Hepatocyte (in vitro differentiated cells): Measurements from ENCODE around the gene CLEC16A. TPM values are rescaled to one million over a fixed set of nuclear protein-coding genes. Genes with fewer than 3 reads are reported as not detected.

Experiments
- DNase-seq: peaks from one replicate; pipeline ENCODE4 v3.0.0-alpha.2; 2016; ENCODE audit warnings: low spot score
- H2AFZ ChIP-seq: fragments of 200-600 bp; sonication (generic); 2 replicates; pipeline ENCODE4 v1.6.0; 2016; ENCODE audit warnings: antibody characterized with exemption, mild to moderate bottlenecking
- H3K27ac ChIP-seq: fragments of 200-600 bp; sonication (generic); 2 replicates; pipeline ENCODE4 v1.5.1; 2016; ENCODE audit warnings: mild to moderate bottlenecking
- H3K27me3 ChIP-seq: fragments of 200-600 bp; sonication (generic); 2 replicates; pipeline ENCODE4 v1.6.1; 2016
- H3K36me3 ChIP-seq: fragments of 200-600 bp; sonication (generic); replicated peaks from 2 replicates; pipeline ENCODE4 v1.5.1; 2016; ENCODE audit warnings: low read depth; ENCODE audit not compliant: insufficient read depth
- H3K4me1 ChIP-seq: fragments of 200-600 bp; sonication (generic); 2 replicates; pipeline ENCODE4 v1.5.1; 2016; ENCODE audit warnings: mild to moderate bottlenecking, moderate library complexity; ENCODE audit not compliant: insufficient read depth
- H3K4me2 ChIP-seq: fragments of 200-600 bp; sonication (generic); 2 replicates; pipeline ENCODE4 v1.6.0; 2016
- H3K4me3 ChIP-seq: fragments of 200-600 bp; sonication (generic); 2 replicates; pipeline ENCODE4 v1.5.1; 2016; ENCODE audit warnings: mild to moderate bottlenecking
- H3K79me2 ChIP-seq: fragments of 200-600 bp; sonication (generic); 2 replicates; pipeline ENCODE4 v1.6.0; 2017; ENCODE audit warnings: mild to moderate bottlenecking
- H3K9me2 ChIP-seq: fragments of 200-600 bp; sonication (generic); replicated peaks from 2 replicates; pipeline ENCODE4 v1.6.0; 2017; ENCODE audit warnings: mild to moderate bottlenecking; ENCODE audit not compliant: insufficient read depth
- H3K9me3 ChIP-seq: fragments of 200-600 bp; sonication (generic); 2 replicates; pipeline ENCODE4 v1.5.1; 2016; ENCODE audit warnings: low read depth, mild to moderate bottlenecking
- H4K20me1 ChIP-seq: fragments of 200-600 bp; sonication (generic); 2 replicates; pipeline ENCODE4 v1.6.0; 2016; ENCODE audit warnings: mild to moderate bottlenecking; ENCODE audit not compliant: insufficient read depth, poor library complexity, severe bottlenecking
- CTCF ChIP-seq: fragments of 200-600 bp; sonication (generic); IDR thresholded peaks from 2 replicates; pipeline ENCODE4 v1.5.1; 2016; ENCODE audit warnings: antibody characterized with exemption, mild to moderate bottlenecking; ENCODE audit not compliant: poor library complexity
- EZH2 ChIP-seq: fragments of 200-600 bp; sonication (generic); IDR thresholded peaks from 2 replicates; pipeline ENCODE4 v1.6.1; 2016; ENCODE audit warnings: antibody characterized with exemption, mild to moderate bottlenecking, borderline replicate concordance
- EZH2phosphoT487 ChIP-seq: fragments of 200-600 bp; sonication (generic); IDR thresholded peaks from one replicate; pipeline ENCODE4 v1.6.1; 2018; ENCODE audit warnings: antibody characterized with exemption, mild to moderate bottlenecking, low read depth, moderate library complexity; ENCODE audit not compliant: unreplicated experiment, severe bottlenecking
- WGBS: methylation state at CpG from one replicate; pipeline ENCODE4 v1.1.6; 2016; ENCODE audit warnings: low lambda C conversion rate; ENCODE audit errors: missing lambda C conversion rate; 5-methylcytosine and 5-hydroxymethylcytosine counted together
- polyA plus RNA-seq: library from polyadenylated mRNA; unstranded; fragments of >200 nt; fragmentation: Nextera tagmentation; extraction: Ambion mirVana; gene quantifications from 2 replicates; pipeline ENCODE4 v1.2.1, GENCODE V29; 2016
- total RNA-seq: library from RNA; depleted of rRNA; stranded (reverse); fragments of >200 nt; gene quantifications from 2 replicates; pipeline ENCODE4 v1.2.3, GENCODE V29; 2014

Gene CLEC16A
- total and polyA plus RNA-seq, 2 experiments from 2014 or later = 22.3 to 22.6 TPM

DNA sequence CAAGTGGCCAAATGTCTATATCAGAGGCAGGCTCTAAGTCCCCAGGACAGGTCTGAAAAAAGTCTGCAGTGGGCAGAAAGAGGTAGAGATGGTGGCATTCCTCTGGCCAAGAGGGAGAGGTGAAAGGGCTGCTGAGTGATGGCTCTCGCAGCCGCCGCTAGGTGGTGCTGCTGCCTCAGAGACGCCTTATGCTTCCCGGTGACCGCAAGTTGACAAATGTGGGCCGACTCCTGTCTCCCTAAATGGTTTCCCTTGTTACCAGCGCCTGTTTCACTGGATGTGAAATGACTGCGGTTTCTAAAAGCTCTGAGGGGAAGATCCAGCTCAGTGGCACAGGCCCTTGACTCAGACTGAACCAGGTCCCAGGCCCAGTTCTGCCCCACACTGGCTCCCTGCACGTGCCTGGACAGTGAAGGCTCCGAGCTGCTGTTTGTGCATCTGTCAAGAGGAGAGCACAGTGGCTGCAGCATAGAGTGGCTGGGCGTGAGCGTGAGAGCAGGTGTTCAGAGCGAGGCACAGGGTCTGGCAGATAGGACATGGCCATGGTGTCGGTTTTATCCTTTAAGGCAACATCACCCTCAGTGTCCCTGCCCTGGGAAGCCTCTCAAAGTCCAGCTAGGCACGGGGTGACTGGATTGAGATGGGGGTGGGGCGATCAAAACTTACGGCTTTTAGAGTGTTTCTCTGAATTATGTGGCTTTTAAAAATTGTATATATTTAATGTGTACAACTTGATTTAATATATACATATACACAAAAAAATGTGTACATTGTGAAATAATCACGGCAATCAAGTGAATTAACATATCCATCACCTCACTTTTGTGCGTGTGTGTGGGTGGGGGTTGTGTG lies 19.9 kb downstream of the CLEC16A start:
- Histone ChIP-seq H3K79me2 (peaks cover 10% of the 10 kb centered on the region), H3K36me3 (peaks cover 2% of the 10 kb centered on the region), H2AFZ (no peak overlapping the region), H4K20me1 (no peaks in the 10 kb centered on the region), H3K4me1 (peaks cover 11% of the 10 kb centered on the region), H3K9me2 (no peaks in the 10 kb centered on the region), H3K4me2 (peak overlapping the region; percentile 31), H3K27ac (no peak overlapping the region), H3K27me3 (no peaks in the 10 kb centered on the region), H3K4me3 (no peak overlapping the region), H3K9me3 (no peaks in the 10 kb centered on the region)
- TF ChIP-seq CTCF (peak; percentile 92), EZH2 (no peak), EZH2phosphoT487 (no peak)
- peak; percentile 90 for DNase-seq
- 48% methylated on average over 20 of the region's 20 CpGs for WGBS

GRCh38 chr16:10964891-10965326 lies 20.5 kb downstream of the CLEC16A start:
- no peak overlapping the region for H3K4me2 ChIP-seq
- no peak overlapping the region for H3K27ac ChIP-seq
- no peaks in the 10 kb centered on the region for H3K27me3 ChIP-seq
- H3K79me2 ChIP-seq = peaks cover 10% of the 10 kb centered on the region
- no peaks in the 10 kb centered on the region for H3K9me2 ChIP-seq
- 95% methylated on average over 8 of the region's 8 CpGs for WGBS
- H3K4me1 ChIP-seq = peaks cover 11% of the 10 kb centered on the region
- H3K36me3 ChIP-seq = peaks cover 2% of the 10 kb centered on the region
- no peaks in the 10 kb centered on the region for H4K20me1 ChIP-seq
- H2AFZ ChIP-seq = no peak overlapping the region
- H3K9me3 ChIP-seq = no peaks in the 10 kb centered on the region
- DNase-seq = no peak
- TF ChIP-seq EZH2 (no peak), EZH2phosphoT487 (no peak), CTCF (no peak)
- H3K4me3 ChIP-seq = no peak overlapping the region

- Histone ChIP-seq H3K4me3 (no peak overlapping the region), H3K36me3 (peaks cover 2% of the 10 kb centered on the region), H3K27me3 (no peaks in the 10 kb centered on the region), H3K9me2 (no peaks in the 10 kb centered on the region), H3K9me3 (no peaks in the 10 kb centered on the region), H3K4me1 (peaks cover 10% of the 10 kb centered on the region), H4K20me1 (no peaks in the 10 kb centered on the region), H3K79me2 (peaks cover 9% of the 10 kb centered on the region), H3K4me2 (no peak overlapping the region), H3K27ac (no peak overlapping the region), H2AFZ (no peak overlapping the region)
- DNase-seq = no peak
- 87% methylated on average over 6 of the region's 6 CpGs for WGBS
- TF ChIP-seq EZH2phosphoT487 = no peak
- TF ChIP-seq EZH2 = no peak
- no peak for TF ChIP-seq CTCF
These were observed 21.2 kb downstream of the CLEC16A start for GRCh38 chr16:10965440-10966061.
